Keratinocyte (primary cell): Measurements from ENCODE around the gene TRAF3. TPM values are rescaled to one million over a fixed set of nuclear protein-coding genes. Genes with fewer than 3 reads are reported as not detected.

ENCODE experiments used
- DNase-seq: peaks from one replicate; pipeline ENCODE4 v3.0.0-alpha.2; 2011; ENCODE audit warnings: low read depth, missing footprints, low spot score
- FAIRE-seq: peaks from 2 replicates; lab custom pipeline; 2011; peaks lifted over from hg19 to GRCh38; lab: Jason Lieb, UNC
- H2AFZ ChIP-seq: 2 replicates; pipeline ENCODE4 v1.6.0; 2012; ENCODE audit warnings: low read length, control low read depth, inconsistent platforms; ENCODE audit not compliant: control insufficient read depth
- H3K27ac ChIP-seq: 2 replicates; pipeline ENCODE4 v1.5.1; 2011; ENCODE audit warnings: low read length; ENCODE audit not compliant: control insufficient read depth, insufficient read depth
- H3K27me3 ChIP-seq: 3 replicates; pipeline ENCODE4 v1.6.0; 2011; ENCODE audit warnings: low read length; ENCODE audit not compliant: control insufficient read depth, insufficient read depth; ENCODE audit errors: extremely low read depth
- H3K36me3 ChIP-seq, 2 experiments: 2 replicates in 1 of 2; 3 replicates in 1 of 2; pipeline ENCODE4 v1.5.1; 2011; ENCODE audit warnings: low read length in 2 of 2, mild to moderate bottlenecking in 1 of 2; ENCODE audit not compliant: control insufficient read depth in 2 of 2, insufficient read depth in 2 of 2; ENCODE audit errors: extremely low read depth in 1 of 2
- H3K4me1 ChIP-seq: 3 replicates; pipeline ENCODE4 v1.5.1; 2011; ENCODE audit warnings: low read length; ENCODE audit not compliant: control insufficient read depth, insufficient read depth; ENCODE audit errors: extremely low read depth
- H3K4me2 ChIP-seq: 3 replicates; pipeline ENCODE4 v1.6.0; 2011; ENCODE audit warnings: low read depth, low read length; ENCODE audit not compliant: control insufficient read depth, insufficient read depth; ENCODE audit errors: extremely low read depth
- H3K4me3 ChIP-seq, 3 experiments: fragments of 200-600 bp in 1 of 3; sonication (generic) in 1 of 3; 2 replicates in 2 of 3; 3 replicates in 1 of 3; pipeline ENCODE4 v1.5.1; 2011 to 2016; ENCODE audit warnings: low read length in 3 of 3, mild to moderate bottlenecking in 3 of 3, control low read depth in 2 of 3, inconsistent platforms in 1 of 3, low read depth in 1 of 3, mixed read lengths in 1 of 3, mixed run types in 1 of 3, moderate library complexity in 1 of 3; ENCODE audit not compliant: control insufficient read depth in 2 of 3, insufficient read depth in 2 of 3; ENCODE audit errors: extremely low read depth in 1 of 3
- H3K79me2 ChIP-seq: 2 replicates; pipeline ENCODE4 v1.6.0; 2012; ENCODE audit warnings: low read length; ENCODE audit not compliant: control insufficient read depth, insufficient read depth
- H3K9ac ChIP-seq: 3 replicates; pipeline ENCODE4 v1.6.0; 2011; ENCODE audit warnings: low read length; ENCODE audit not compliant: control insufficient read depth, insufficient read depth; ENCODE audit errors: extremely low read depth
- H3K9me1 ChIP-seq: 3 replicates; pipeline ENCODE4 v1.6.0; 2011; ENCODE audit warnings: low read length; ENCODE audit not compliant: control insufficient read depth, insufficient read depth; ENCODE audit errors: extremely low read depth
- H3K9me3 ChIP-seq: 2 replicates; pipeline ENCODE4 v1.5.1; 2012; ENCODE audit warnings: low read depth, low read length; ENCODE audit not compliant: control insufficient read depth
- H4K20me1 ChIP-seq: 3 replicates; pipeline ENCODE4 v1.6.0; 2011; ENCODE audit warnings: low read length; ENCODE audit not compliant: control insufficient read depth, insufficient read depth; ENCODE audit errors: extremely low read depth
- EZH2 ChIP-seq: IDR thresholded peaks from one replicate; pipeline ENCODE4 v1.6.1; 2012; ENCODE audit warnings: inconsistent platforms, mild to moderate bottlenecking, low read length, moderate library complexity
- dilution Hi-C: fragments of 300-500 bp; cut with MboI; formaldehyde crosslinking; loops from one replicate; pipeline ENCODE4 v1.7.0; 2020; ENCODE audit warnings: low sequenced_read_pairs; ENCODE audit not compliant: extremely low pct_ligation_motif_present
- polyA plus RNA-seq, 5 experiments: library from polyadenylated mRNA; depleted of rRNA in 3 of 5; stranded (reverse) in 3 of 5; stranded (forward) in 1 of 5; unstranded in 1 of 5; fragments of >200 nt; gene quantifications; 1 replicate in 1 of 5; 2 replicates in 3 of 5; 3 replicates in 1 of 5; pipeline versions ENCODE4 v1.2.1 to v1.2.3, GENCODE V29; 2011 to 2012; ENCODE audit warnings: missing spikeins in 2 of 5, low read depth in 1 of 5, low replicate concordance in 1 of 5
- TF ChIP-seq, protein P1 (sequence below), 3 experiments: IDR thresholded peaks in 1 of 3; conservative IDR thresholded peaks in 1 of 3; optimal IDR thresholded peaks in 1 of 3; 2 replicates in 2 of 3; 3 replicates in 1 of 3; pipeline versions ENCODE3 to v1.5.1; 2011; ENCODE audit warnings: low read length in 3 of 3, mild to moderate bottlenecking in 3 of 3, moderate library complexity in 2 of 3, control low read depth in 1 of 3, inconsistent platforms in 1 of 3; ENCODE audit not compliant: insufficient read depth in 2 of 3; ENCODE audit errors: extremely low read depth in 1 of 3

Gene TRAF3
- polyA plus RNA-seq, 1 donor (not counting 4 experiments of a cell fraction or from before 2014, with no cell fraction given): 12.5 TPM

DNA sequence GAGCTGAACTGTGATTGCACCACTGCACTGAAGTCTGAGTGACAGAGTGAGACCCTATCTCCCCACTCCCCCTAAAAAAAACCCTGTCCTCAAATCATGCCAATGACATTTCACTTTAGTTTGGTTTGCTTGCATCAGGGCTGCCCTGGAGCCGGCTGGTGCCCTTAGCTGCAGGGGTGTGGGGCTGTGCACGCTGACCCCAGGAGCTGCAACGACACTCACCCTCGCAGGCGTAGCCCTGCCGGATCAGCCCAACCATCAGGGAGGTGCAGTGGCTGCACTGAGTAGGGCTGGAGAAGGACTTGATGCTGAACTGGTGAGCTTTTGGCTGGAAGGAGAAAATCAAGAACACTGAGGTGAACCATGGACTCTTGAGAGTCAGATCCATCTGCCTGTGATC is 175.0 kb downstream of the TRAF3 start:
- Histone ChIP-seq H3K9me3 (no peaks in the 10 kb centered on the region), H3K27ac (no peak overlapping the region), H3K9me1 (no peaks in the 10 kb centered on the region), H3K79me2 (no peaks in the 10 kb centered on the region), H4K20me1 (no peaks in the 10 kb centered on the region), H3K36me3 (peaks cover 35 to 39% of the 10 kb centered on the region in 2 experiments), H3K4me1 (no peaks in the 10 kb centered on the region), H3K4me2 (no peak overlapping the region), H3K27me3 (no peaks in the 10 kb centered on the region), H3K9ac (no peak overlapping the region), H2AFZ (no peak overlapping the region), H3K4me3 (no peak overlapping the region)
- FAIRE-seq: no peak
- DNase-seq: no peak
- no peak for TF ChIP-seq EZH2
- TF ChIP-seq, protein P1, sequence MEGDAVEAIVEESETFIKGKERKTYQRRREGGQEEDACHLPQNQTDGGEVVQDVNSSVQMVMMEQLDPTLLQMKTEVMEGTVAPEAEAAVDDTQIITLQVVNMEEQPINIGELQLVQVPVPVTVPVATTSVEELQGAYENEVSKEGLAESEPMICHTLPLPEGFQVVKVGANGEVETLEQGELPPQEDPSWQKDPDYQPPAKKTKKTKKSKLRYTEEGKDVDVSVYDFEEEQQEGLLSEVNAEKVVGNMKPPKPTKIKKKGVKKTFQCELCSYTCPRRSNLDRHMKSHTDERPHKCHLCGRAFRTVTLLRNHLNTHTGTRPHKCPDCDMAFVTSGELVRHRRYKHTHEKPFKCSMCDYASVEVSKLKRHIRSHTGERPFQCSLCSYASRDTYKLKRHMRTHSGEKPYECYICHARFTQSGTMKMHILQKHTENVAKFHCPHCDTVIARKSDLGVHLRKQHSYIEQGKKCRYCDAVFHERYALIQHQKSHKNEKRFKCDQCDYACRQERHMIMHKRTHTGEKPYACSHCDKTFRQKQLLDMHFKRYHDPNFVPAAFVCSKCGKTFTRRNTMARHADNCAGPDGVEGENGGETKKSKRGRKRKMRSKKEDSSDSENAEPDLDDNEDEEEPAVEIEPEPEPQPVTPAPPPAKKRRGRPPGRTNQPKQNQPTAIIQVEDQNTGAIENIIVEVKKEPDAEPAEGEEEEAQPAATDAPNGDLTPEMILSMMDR (optimal IDR thresholded peaks at IDR 0.05 in 1 of 3, IDR thresholded peaks at IDR 0.05 in 1 of 3, conservative IDR thresholded peaks at IDR 0.05 in 1 of 3; ENCODE audit: extremely low read depth in 1 of 3, insufficient read depth in 2 of 3, low read length in 3 of 3): no peak
- dilution Hi-C loops: no loop called here

DNA sequence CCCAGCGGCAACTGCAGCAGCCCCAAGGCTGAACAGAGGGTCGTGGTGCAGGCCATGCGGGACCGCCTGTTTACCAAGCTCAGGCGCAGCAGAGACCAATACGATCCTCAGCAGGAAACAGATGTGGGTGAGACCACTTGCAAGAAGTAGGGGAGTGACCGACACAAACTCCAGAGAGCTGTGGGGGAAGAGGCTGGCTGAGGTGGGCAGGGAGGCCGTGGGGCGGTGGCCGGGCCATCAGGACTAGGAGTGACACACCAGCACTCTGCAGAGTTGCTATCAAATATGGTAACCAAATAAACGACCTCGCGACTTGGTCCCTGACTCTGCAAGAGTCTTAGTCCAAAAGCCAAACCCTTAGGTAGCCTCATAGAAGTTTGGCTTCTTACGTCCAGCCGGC is 175.9 kb downstream of the TRAF3 start:
- FAIRE-seq (no peak), DNase-seq (no peak)
- Histone ChIP-seq H3K27me3 (no peaks in the 10 kb centered on the region), H3K79me2 (no peaks in the 10 kb centered on the region), H3K4me3 (no peak overlapping the region), H3K27ac (no peak overlapping the region), H3K4me1 (no peaks in the 10 kb centered on the region), H3K9ac (no peak overlapping the region), H3K4me2 (no peak overlapping the region), H3K36me3 (peaks cover 37 to 41% of the 10 kb centered on the region in 2 experiments), H3K9me3 (no peaks in the 10 kb centered on the region), H2AFZ (no peak overlapping the region), H3K9me1 (no peaks in the 10 kb centered on the region), H4K20me1 (no peaks in the 10 kb centered on the region)
- TF ChIP-seq EZH2: no peak
- TF ChIP-seq, protein P1 (optimal IDR thresholded peaks at IDR 0.05 in 1 of 3, IDR thresholded peaks at IDR 0.05 in 1 of 3, conservative IDR thresholded peaks at IDR 0.05 in 1 of 3; ENCODE audit: extremely low read depth in 1 of 3, insufficient read depth in 2 of 3, low read length in 3 of 3): no peak
- dilution Hi-C loops: no loop called here
